Astrocyte (in vitro differentiated cells and primary cell): ENCODE measurements around the gene EARS2. TPM values are rescaled to one million over a fixed set of nuclear protein-coding genes. Genes with fewer than 3 reads are reported as not detected.

Experiments
- DNase-seq: peaks from one replicate; pipeline ENCODE4 v3.0.0-alpha.2; 2010; ENCODE audit warnings: low read depth
- FAIRE-seq: peaks from 2 replicates; lab custom pipeline; 2011; peaks lifted over from hg19 to GRCh38; lab: Jason Lieb, UNC
- H2AFZ ChIP-seq: 2 replicates; pipeline ENCODE4 v1.6.0; 2012; ENCODE audit warnings: low read depth, low read length, inconsistent platforms
- H3K27ac ChIP-seq: 2 replicates; pipeline ENCODE4 v1.5.1; 2011; ENCODE audit warnings: low read depth, low read length, inconsistent platforms
- H3K27me3 ChIP-seq: 2 replicates; pipeline ENCODE4 v1.6.0; 2011; ENCODE audit warnings: low read length, inconsistent platforms; ENCODE audit not compliant: insufficient read depth
- H3K36me3 ChIP-seq: 2 replicates; pipeline ENCODE4 v1.5.1; 2011; ENCODE audit warnings: low read length, inconsistent platforms; ENCODE audit not compliant: insufficient read depth
- H3K4me1 ChIP-seq: 2 replicates; pipeline ENCODE4 v1.5.1; 2011; ENCODE audit warnings: low read length, inconsistent platforms; ENCODE audit not compliant: insufficient read depth
- H3K4me2 ChIP-seq: 2 replicates; pipeline ENCODE4 v1.6.0; 2012; ENCODE audit warnings: low read length, inconsistent platforms
- H3K4me3 ChIP-seq: 2 replicates; pipeline ENCODE4 v1.5.1; 2011; ENCODE audit warnings: low read depth, mild to moderate bottlenecking, low read length, inconsistent platforms; ENCODE audit not compliant: insufficient read depth
- H3K79me2 ChIP-seq: 2 replicates; pipeline ENCODE4 v1.6.0; 2012; ENCODE audit warnings: mild to moderate bottlenecking, low read length, inconsistent platforms; ENCODE audit not compliant: insufficient read depth
- H3K9ac ChIP-seq: 2 replicates; pipeline ENCODE4 v1.6.0; 2012; ENCODE audit warnings: mild to moderate bottlenecking, low read length, inconsistent platforms
- H3K9me3 ChIP-seq: 2 replicates; pipeline ENCODE4 v1.5.1; 2012; ENCODE audit warnings: low read depth, mild to moderate bottlenecking, low read length, inconsistent platforms; ENCODE audit not compliant: insufficient read depth
- H4K20me1 ChIP-seq: 2 replicates; pipeline ENCODE4 v1.6.0; 2012; ENCODE audit warnings: low read length, inconsistent platforms; ENCODE audit not compliant: insufficient read depth
- H3K27ac Mint-ChIP-seq: one replicate; pipeline ENCODE4 v1.8.0; 2021; ENCODE audit warnings: mild to moderate bottlenecking, mixed read lengths; ENCODE audit not compliant: unreplicated experiment
- H3K27me3 Mint-ChIP-seq: one replicate; pipeline ENCODE4 v1.8.0; 2021; ENCODE audit warnings: low read depth, mixed read lengths; ENCODE audit not compliant: unreplicated experiment
- H3K36me3 Mint-ChIP-seq: one replicate; pipeline ENCODE4 v1.8.0; 2021; ENCODE audit warnings: low read depth, mixed read lengths; ENCODE audit not compliant: unreplicated experiment
- H3K4me1 Mint-ChIP-seq: one replicate; pipeline ENCODE4 v1.8.0; 2021; ENCODE audit warnings: low read depth, mixed read lengths; ENCODE audit not compliant: unreplicated experiment
- H3K4me3 Mint-ChIP-seq: one replicate; pipeline ENCODE4 v1.8.0; 2021; ENCODE audit warnings: mild to moderate bottlenecking, moderate library complexity, mixed read lengths; ENCODE audit not compliant: unreplicated experiment
- H3K9me3 Mint-ChIP-seq: one replicate; pipeline ENCODE4 v1.8.0; 2021; ENCODE audit warnings: mild to moderate bottlenecking, mixed read lengths; ENCODE audit not compliant: unreplicated experiment
- CTCF ChIP-seq: IDR thresholded peaks from 2 replicates; pipeline ENCODE4 v1.5.1; 2011; ENCODE audit warnings: low read depth, mild to moderate bottlenecking, inconsistent platforms, low read length, moderate library complexity; ENCODE audit not compliant: insufficient read depth
- EZH2 ChIP-seq: IDR thresholded peaks from 2 replicates; pipeline ENCODE4 v1.6.1; 2012; ENCODE audit warnings: mild to moderate bottlenecking, low read length, inconsistent platforms; ENCODE audit not compliant: insufficient read depth
- total RNA-seq: library from RNA; stranded (reverse); gene quantifications from 2 replicates; pipeline ENCODE4 v1.2.1, GENCODE V29; 2021

EARS2 gene
- total RNA-seq, 1 donor from 2014 or later: 19.4 TPM

- H3K27ac Mint-ChIP-seq: no peak overlapping the region
- Histone ChIP-seq H3K4me1 (no peaks in the 10 kb centered on the region), H3K27me3 (no peaks in the 10 kb centered on the region), H2AFZ (no peak overlapping the region), H3K79me2 (no peaks in the 10 kb centered on the region), H3K36me3 (peaks cover 8% of the 10 kb centered on the region), H3K4me3 (no peak overlapping the region), H3K9me3 (no peaks in the 10 kb centered on the region), H3K27ac (no peak overlapping the region), H3K4me2 (no peak overlapping the region), H4K20me1 (peaks cover 3% of the 10 kb centered on the region), H3K9ac (no peak overlapping the region)
- no peaks in the 10 kb centered on the region for H3K9me3 Mint-ChIP-seq
- no peaks in the 10 kb centered on the region for H3K4me1 Mint-ChIP-seq
- DNase-seq: no peak
- no peak for FAIRE-seq
- TF ChIP-seq CTCF: no peak
- TF ChIP-seq EZH2: no peak
- no peaks in the 10 kb centered on the region for H3K27me3 Mint-ChIP-seq
- H3K4me3 Mint-ChIP-seq: no peak overlapping the region
- peaks cover 16% of the 10 kb centered on the region for H3K36me3 Mint-ChIP-seq
Observed at GRCh38 chr16:23515881-23516280, 41.3 kb downstream of the EARS2 start.

DNA sequence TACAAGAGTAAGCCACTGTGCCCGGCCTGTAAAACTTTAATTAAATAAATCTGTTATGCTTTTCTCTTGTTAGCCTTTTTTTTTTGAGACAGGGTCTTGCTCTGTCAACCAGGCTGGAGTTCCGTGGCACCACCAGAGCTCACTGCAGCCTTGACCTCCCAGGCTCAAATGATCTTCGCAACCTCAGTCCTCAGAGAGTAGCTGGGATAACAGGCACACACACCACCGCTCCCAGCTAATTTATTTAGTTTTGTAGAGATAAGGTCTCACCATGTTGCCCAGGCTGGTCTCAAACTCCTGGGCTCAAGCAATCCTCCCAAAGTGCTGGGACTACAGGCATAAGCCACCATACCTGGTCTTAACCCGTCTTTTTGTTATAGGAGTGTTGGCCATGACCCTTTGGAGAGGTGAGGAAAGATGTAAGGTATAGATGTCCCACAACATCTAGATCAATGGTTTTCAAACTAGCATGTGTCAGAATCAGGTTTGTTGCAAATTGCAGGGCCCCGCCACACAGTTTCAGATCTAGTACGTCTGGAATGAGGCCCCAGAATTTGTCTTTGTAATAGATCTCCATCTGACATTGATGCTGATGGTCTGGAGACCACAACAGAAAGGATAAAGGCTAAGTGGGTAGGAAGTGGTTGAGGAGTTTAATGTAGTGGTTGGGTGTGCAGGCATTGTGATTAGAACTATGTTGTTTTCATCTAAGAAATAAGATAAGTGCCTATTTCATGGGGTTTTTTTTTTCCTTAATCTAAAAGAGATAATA, 42.6 kb downstream of the EARS2 start:
- H3K79me2 ChIP-seq: peaks cover 8% of the 10 kb centered on the region
- no peak overlapping the region for H3K4me2 ChIP-seq
- no peak overlapping the region for H3K9ac ChIP-seq
- H3K9me3 ChIP-seq: no peaks in the 10 kb centered on the region
- Mint-ChIP-seq H3K27ac (no peak overlapping the region), H3K36me3 (peaks cover 15% of the 10 kb centered on the region), H3K4me1 (no peaks in the 10 kb centered on the region), H3K27me3 (no peaks in the 10 kb centered on the region), H3K9me3 (no peaks in the 10 kb centered on the region), H3K4me3 (no peak overlapping the region)
- TF ChIP-seq CTCF (no peak), EZH2 (no peak)
- FAIRE-seq (no peak), DNase-seq (no peak)
- H3K4me3 ChIP-seq: no peak overlapping the region
- H2AFZ ChIP-seq: no peak overlapping the region
- H3K36me3 ChIP-seq: peaks cover 7% of the 10 kb centered on the region
- no peaks in the 10 kb centered on the region for H3K27me3 ChIP-seq
- H3K4me1 ChIP-seq: peaks cover under 1% of the 10 kb centered on the region
- H4K20me1 ChIP-seq: peaks cover 6% of the 10 kb centered on the region
- H3K27ac ChIP-seq: no peak overlapping the region

DNA sequence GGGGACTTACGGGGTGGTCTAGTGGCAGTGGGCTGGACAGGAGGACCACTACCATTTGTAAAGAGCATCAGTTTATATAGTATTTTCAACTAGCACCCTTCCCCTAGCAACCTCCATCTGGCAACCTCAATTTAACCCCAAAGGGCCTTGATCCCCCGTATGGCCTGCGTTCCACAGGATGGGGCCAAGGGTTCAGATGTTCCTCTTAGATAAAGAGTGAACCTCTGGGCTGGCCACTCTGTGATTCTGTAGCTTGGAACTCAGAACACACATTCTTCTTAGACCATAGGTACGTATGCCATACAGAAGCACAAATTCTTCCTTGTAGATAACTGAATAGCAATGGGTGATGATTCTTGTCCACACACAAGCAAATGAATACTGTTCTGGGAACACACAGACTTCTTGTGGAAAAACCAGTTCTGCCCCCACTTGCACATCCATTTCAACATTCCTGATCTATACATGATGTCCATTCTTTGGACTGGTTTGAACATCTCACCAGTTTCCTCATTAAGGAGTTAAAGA, 44.9 kb downstream of the EARS2 start:
- peaks cover 27% of the 10 kb centered on the region for H3K79me2 ChIP-seq
- H3K27me3 Mint-ChIP-seq: no peaks in the 10 kb centered on the region
- peaks cover 8% of the 10 kb centered on the region for H3K4me1 Mint-ChIP-seq
- H4K20me1 ChIP-seq: peaks cover 23% of the 10 kb centered on the region
- H3K9me3 ChIP-seq: no peaks in the 10 kb centered on the region
- no peak overlapping the region for H3K27ac Mint-ChIP-seq
- peaks cover 3% of the 10 kb centered on the region for H3K9me3 Mint-ChIP-seq
- H3K27me3 ChIP-seq: no peaks in the 10 kb centered on the region
- no peak overlapping the region for H3K4me3 ChIP-seq
- FAIRE-seq (no peak), DNase-seq (no peak)
- peaks cover 13% of the 10 kb centered on the region for H3K4me1 ChIP-seq
- no peaks in the 10 kb centered on the region for H3K36me3 ChIP-seq
- no peak overlapping the region for H3K9ac ChIP-seq
- peaks cover 7% of the 10 kb centered on the region for H3K36me3 Mint-ChIP-seq
- H3K27ac ChIP-seq: no peak overlapping the region
- TF ChIP-seq EZH2 (no peak), CTCF (no peak)
- H3K4me2 ChIP-seq: no peak overlapping the region
- H2AFZ ChIP-seq: no peak overlapping the region
- no peak overlapping the region for H3K4me3 Mint-ChIP-seq
